UCSD-AML1 (cell line): Measurements from ENCODE around the gene CMSS1.
A peak's percentile ranks its signal among the peaks of the same experiment; 100 is the strongest.
"Not testable (repeated sequence)": the region's sequence is repeated elsewhere in the genome, so short reads cannot be mapped to it uniquely, and the experiment has no call there.

Source experiments
- DNase-seq: peaks from one replicate; lab custom pipeline; 2025; ENCODE audit not compliant: unreplicated experiment; lab: John Stamatoyannopoulos, UW

Gene CMSS1

DNA sequence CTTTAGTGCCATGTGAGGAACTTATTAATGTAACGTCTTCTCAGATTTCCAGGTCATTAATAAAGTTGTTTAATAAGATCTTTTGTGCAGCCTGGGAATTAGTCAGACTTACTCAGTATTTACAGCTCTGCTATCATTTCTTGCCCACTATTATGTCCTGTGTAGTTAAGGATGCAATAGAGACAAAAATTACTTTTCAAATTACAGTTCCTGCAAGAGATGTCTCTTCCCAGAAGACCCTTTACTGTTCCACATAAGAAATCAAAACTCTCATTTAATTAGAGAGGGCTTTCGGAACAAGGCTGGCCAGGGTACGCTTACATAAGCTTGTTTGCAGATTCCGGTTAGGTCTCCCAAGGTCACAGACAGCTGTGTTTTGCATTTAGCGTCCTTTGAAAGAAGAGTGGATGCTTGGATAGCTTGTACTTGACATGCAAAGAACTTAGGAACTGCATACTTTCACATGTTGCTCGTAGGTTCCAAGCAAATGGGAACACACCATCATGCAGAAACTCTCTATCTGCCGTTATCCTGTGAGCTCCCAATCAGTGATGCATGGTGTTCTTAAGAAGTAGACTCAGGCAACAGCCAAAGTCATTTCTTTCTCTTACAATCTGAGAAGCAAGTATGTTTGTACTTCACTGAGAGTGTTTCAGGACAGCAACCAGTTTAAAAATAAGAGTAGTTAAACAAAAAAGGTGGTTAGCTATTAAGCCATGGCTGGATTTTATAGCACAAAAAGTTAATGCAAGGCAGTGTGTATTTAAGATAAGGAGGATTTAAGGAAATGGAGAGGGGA, 259.3 kb downstream of the CMSS1 start:
- no peak for DNase-seq

DNA sequence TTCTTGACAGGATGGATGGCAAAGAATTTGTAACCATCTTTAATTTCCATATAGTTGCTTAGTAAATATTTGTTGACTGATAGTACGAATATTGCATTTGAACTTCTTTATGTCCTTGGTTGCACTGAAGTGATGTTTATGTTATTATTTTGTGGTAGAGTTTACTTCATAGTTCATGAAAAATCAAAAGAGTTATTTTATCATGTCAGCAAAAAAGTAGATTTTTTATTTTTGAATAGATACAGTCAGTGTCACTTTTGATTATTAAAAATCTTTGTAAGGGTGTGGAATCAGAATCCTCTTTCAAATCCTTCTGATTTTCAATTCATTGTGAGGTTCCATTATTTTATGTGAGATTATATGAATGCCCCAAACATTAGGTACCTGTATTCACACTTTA, 261.7 kb downstream of the CMSS1 start:
- DNase-seq = no peak

DNA sequence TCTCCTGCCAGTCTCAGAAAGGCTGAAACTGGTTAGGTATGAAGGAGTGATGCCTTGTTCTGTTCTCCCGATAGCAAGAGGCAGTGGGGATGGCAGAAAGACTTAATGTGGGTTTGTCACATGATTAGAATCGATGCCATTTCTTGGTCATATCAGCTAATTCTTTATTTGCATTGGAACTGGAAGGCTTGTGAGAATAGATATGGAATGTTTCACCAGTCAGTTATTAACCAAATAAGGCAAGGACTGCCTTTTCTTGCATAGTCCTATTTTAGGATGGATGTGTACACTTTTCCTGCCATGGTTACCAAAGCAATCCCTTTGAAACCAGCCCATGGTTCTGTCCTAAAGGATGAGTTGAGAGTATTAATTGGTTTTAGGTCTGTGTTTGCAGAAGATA, 262.9 kb downstream of the CMSS1 start:
- DNase-seq = no peak

DNA sequence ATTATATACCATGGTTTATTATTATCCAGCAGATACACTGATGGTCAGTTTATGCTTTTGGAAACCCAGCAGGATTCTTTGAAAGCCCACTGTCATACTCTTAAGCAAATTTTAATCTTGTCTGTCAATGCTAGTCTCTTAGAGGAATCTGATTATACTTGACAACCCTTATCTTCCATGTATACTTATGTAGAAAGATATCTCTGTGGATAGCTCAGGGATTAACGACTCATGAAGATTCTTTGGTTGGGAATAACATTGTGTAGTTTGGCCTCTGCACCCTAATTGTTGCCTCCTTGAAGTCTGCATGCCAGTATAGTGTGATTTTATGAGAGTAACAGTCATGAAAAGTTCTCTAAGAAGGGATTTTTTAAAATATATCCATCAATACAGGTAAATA, 263.6 kb downstream of the CMSS1 start:
- DNase-seq = no peak

DNA sequence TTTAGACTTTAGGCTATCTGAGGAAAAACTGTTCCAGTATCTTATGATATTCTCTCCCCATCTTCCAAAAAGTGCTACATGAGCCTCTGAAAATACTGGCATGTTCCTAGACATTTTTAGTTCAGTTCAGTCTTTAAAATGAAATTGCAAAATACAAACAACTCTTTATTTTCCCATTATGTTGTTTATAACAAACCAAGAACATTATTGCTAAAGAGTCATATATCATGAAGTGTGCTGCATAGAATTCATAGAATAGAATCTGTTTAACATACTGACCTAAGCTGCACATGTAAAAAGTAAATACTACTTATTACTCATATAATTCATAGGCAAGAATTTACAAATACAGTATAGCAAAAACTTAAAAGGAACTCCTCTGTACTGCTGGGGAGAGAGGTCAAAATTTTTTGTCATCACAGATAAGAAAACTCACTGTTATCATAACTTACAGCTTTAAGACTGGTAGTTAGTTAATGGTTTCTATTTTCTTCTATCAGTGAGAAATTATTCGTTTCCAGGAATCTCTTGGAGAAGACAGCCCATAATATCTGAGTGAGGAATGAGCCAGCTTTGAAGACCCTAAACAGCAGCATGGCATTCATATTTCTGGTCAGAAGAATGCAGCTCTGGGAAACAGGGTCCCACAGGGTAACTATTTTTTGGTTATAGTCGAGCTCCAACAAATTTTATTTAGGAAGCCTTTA, 264.5 kb downstream of the CMSS1 start:
- no peak for DNase-seq

DNA sequence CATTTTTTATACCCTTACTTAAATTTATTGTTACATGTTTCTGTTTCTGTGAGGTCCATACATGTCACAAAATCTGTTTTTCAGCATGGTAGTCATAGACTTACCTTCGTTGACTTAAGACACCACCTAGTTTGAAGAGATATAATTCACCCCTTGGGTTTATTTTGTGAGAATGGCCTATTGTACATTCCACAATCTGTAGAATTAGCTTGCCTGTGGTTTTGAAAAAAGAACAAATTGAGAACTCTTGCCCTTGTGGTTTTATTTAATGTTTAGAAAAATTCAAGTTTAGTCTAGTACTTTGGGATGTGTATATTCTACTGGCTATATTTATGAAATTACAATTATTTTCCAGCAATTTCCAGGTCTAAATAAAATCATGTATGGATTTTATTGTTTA, 265.1 kb downstream of the CMSS1 start:
- no peak for DNase-seq

DNA sequence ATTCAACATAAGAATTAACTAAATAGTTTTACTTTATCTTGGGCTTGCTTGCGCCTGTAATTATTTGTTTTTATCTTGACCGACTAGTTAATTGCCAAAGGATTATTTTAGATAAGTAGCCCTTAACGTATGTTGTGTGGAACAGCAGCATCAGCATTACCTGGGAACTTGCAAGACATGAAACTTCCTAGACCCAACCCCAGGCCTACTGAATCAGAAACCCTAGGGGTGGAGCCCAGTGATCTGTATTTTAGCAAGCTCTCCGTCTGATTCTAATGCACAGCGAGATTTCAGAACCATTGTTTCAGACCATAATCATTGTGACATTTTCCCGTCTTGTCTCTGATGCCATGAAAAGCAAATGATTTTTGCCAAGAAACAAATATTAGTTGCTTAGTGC, 265.5 kb downstream of the CMSS1 start:
- DNase-seq = no peak

DNA sequence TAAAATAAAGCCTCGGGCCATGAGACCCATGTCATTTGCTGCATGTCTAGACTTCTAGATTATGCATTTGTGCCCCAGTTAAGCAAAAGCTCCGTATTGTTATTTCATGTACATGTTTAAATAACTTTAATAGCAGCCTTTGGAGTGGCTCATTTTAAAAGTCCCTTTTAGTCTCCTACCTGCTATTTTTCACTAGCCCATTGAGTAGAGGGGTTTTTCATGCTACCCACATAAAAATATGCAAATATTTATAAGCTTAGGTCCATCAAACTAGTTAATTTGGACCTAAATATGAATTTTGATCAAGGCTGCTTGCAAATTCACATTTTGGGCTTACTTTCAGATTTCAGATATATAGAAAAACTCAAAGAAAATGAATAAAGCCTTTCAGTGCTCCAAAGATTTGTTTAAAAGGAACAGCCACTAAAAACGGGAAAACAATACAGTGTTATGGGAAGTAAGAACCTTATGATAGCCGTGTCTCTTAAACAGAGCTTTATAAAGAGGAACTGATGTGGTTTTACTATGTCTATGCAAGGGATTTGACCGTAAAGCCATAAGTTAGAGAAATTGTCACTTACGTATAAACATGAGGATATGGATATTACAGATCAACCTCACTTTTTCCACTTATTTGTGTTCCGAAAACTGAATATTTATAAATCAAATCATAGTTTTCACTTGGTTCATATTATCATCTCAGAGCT, 266.6 kb downstream of the CMSS1 start:
- DNase-seq = no peak

DNA sequence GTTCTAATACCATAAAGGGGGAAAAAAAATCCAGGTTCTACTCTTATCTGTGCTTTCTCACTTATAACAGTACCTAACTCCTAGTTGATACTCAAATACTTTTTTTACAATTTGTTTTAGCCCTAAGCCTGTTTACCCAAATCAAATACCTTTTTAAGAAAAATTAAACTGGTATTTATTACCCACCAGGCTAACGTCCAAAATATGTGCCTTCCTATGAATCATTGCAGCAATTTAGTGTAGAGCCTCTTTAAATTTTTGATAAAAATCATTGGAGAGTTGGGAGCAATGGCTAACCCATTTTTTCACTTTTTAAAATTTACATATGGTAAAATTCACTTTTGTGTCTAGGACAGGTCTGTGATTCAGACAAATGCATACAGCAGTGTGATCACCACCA, 268.7 kb downstream of the CMSS1 start:
- no peak for DNase-seq

DNA sequence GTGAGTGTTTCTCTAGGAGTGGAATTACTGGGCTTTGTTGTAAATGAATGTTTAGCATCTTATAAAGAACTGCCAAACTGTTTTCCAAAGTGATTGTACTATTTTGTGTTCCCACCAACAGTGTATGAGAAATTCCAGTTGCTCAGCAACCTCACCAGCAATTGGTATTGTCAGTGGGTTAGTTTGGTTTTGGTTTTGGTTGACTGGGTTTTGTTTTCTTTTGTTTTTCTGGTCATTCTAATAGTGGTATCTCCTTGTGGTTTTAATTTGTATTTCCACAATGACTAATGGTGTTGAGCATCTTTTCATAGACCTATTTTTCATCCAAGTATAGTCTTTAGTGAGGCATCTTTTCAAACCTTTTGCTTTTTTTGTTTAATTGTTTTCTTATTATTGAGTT, 269.5 kb downstream of the CMSS1 start:
- DNase-seq = no peak

DNA sequence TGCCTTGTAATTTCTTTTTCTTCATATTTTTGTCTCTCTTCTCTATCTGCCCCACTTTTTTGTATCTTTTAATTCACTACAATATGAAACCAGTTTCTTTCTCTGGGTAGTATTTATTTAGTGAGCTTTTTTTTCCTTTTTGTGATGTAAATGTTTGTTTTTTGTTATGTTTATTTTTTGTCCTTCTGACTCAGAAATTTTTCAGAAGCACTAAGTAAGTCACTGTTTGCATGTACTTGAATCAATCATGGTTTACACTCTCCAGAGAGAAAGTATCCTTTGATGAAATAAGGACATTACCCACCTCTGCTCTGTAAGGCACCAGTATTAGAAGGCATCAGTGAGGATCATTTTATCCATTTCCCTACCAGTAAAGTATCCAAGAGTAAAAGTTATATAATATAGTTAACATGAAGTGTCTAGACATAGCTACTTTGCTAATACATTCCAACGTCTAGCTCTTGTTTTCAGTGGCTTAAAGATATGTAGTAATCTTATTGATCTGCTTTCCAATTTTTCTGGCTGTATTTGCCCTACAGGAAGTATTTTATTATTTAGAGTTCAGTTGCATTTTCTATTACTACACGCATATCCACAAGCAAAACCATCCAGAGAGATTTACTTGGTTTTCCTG, 271.2 kb downstream of the CMSS1 start:
- no peak for DNase-seq

DNA sequence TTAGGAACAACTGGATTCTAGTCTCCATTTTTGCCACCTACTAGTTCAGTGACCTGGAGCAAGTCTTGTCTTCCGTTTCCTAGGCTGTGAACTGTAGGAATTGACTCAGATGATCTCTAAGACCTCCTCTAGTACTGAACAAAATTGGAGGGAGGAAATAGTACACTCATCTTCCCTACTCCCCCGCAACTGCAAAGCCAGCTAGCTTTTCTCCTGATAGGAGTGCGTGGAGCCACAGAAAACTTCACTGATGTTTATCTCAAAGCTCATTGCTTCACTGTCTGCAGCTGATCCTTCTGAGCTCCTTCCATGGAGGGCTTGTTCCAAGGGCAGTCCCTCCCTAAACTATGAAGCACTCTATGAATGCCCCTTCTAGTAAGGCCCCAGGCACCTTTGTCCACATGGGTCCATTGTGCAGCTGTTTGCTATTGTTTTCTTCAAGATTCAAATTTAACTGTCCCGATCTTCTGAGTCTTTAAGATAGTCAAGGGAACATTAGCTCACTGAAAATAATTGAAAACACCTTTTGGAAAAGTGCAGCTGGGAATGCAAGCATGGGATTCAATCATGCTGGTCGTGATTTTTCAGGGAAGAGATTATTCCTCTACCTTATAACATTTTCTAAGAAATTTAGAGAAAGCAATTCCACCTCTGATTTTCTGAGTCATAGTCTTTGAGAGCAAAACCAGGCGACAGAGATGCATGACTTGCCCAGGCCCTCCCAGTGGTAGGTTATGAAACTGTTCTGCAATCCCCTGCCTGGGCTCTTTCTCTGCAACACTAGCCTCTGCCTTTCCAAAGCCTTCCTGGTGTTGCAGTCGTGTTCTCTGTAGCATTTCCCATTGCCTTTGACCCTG, 272.4 kb downstream of the CMSS1 start:
- DNase-seq = peak; percentile 19

DNA sequence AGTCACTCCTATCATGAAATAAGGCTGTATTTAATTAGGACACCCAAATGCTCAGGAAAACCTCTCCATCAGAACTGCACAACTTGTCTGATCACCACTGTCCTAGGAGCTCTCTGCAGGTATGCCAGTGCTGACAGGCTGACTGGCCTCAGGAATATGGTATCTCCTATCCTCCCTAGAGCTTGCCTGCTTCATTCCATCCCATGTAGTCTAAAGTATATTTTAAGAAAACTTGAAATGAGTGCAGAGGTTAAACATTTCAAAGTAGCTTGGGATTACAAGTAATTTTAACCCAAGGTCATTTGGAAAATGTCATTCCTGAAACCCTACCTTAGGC, 273.0 kb downstream of the CMSS1 start:
- DNase-seq = no peak

DNA sequence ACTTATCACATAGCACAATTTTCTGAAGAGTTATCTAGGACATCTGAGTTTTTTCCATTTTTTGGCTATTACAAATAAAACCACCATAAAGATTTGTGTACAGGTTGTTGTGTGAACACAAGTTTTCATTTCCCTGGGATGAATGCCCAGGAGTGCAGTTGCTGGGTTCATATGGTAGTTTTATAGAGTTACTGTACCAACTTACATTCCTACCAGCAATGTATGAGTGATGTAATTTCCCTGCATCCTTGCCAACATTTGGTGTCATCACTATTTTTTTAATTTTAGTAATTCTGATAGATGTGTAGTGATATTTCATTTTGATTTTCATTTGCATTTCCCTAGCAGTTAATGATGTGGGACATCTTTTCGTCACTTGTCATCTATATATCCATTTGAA, 276.2 kb downstream of the CMSS1 start:
- no peak for DNase-seq

DNA sequence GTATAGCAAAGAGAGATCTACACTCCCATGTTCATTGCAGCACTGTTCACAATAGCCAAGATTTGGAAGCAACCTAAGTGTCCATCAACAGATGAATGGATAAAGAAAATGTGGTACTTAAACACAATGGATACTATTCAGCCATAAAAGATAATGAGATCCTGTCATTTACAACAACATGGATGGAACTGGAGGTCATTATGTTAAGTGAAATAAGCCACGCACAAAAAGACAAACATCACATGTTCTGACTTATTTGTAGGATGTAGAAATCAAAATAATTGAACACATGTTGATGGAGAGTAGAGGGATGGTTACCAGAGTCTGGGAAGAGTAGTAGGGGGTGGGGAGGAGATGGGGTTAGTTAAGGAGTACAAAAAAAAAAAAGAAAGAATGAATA, 278.6 kb downstream of the CMSS1 start:
- DNase-seq = not testable (repeated sequence)

DNA sequence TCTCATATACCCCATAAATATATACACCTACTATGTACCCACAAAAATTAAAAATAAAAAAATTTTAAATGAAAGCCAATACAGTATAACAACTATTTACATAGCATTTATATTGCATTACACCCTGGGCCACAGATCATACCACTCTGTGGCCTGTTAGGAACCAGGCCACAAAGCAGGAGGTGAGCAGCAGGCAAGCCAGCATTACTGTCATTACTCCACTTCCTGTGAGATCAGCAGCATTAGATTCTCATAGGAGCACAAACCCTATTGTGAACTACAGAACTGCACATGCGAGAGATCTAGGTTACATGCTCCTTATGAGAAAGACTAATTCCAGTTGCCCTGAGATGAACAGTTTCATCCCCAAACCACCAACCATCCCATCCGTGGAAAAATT, 279.2 kb downstream of the CMSS1 start:
- DNase-seq = no peak

DNA sequence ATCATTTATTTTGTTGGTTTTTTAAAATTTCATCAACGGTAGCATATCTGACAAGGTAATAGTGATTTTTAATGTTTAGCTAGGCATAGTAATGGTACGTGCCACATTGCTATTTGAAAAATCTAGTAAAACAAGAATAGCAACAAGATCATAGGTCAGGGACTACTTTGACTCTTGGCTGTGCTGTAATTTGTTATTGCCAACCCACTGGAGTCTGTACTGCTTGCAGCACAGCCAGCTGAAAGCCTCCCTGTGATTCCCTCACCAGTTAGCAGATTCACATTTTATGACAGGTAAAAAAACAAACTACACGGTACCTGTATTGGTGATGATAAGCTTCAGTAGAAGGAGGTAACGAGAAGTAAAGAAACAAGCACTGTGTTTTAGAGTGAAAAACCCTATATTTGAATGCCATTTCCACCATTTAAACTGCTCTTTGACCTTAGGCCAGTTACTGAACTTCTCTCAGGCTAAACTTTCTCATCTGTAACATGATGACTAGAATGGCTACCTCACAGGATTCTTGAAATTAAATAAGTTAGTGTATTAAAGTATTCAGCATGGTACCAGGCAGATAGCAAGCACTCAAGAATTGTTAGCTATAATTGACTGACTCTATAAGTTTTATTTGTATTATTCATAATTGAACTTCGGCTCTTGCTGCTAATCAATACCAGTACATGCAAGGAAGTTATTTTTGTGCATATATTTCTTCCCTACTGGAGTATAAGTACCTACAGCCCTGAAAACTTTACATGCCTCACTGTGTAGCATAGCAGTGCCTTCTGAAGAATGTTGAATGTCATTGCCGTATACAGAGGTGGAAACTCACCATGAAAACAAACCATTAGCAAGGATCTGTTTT, 280.5 kb downstream of the CMSS1 start:
- DNase-seq = no peak

DNA sequence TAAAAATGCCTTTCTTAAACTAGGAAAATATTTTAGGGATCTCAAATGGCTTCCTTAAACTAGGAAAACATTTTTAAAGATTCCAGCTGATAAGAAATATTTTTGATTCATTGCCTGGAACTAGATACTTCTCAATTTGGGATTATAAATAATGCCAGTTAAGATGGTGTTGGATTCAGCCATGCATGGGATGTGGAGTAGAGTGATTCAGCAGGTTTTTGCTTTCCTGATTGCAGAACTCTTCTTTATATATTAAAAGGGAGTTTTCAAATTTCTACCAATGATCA, 281.1 kb downstream of the CMSS1 start:
- no peak for DNase-seq

DNA sequence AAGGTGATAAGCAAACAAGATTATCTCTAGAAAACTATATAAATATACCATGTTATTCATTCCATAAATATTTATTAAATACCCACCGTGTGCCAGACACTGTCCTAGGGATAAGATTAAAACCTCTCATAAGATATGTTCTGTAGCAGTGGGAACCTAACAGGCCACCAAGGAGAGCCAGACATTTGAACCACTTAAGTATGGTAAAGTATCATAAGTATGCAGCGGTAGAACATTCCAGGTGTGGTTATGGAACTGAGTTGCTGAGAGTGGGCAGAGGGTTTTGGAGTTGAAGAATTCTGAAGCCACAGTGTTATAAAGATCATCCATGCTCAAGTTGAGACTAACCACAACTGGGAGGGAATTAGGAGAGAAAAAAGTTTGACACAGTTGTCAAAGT, 282.0 kb downstream of the CMSS1 start:
- DNase-seq = no peak

DNA sequence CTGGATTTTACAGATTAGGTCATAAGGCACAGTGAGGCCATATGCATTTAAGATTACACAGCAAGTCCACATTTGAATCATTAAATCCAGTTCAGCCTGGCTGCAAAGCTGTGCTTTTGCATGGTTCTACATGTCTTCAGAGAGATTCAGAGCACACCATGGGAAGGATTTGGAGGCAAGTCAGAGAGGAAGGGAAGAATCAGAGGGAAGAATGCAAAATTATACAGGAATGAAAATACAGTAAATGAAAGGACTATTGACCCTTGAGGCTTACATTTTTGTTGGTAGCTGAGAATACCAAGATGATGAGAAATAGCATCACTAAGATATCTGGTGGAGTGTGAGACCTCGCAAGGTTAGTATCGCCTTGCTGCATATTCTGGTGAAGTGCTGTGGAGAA, 282.8 kb downstream of the CMSS1 start:
- DNase-seq = no peak
